Activated CD8-positive, alpha-beta memory T cell treated with anti-CD3 and anti-CD28 coated beads, Interleukin-2, amount 50 U/mL, for 24 hours (primary cell): Measurements from ENCODE around the gene CTNNA1.
"Not testable (repeated sequence)": the region's sequence is repeated elsewhere in the genome, so short reads cannot be mapped to it uniquely, and the experiment has no call there.

Source experiments
- DNase-seq: peaks from one replicate; pipeline ENCODE4 v3.0.0-alpha.2; 2020; ENCODE audit errors: extremely low read depth

The CTNNA1 gene

DNA sequence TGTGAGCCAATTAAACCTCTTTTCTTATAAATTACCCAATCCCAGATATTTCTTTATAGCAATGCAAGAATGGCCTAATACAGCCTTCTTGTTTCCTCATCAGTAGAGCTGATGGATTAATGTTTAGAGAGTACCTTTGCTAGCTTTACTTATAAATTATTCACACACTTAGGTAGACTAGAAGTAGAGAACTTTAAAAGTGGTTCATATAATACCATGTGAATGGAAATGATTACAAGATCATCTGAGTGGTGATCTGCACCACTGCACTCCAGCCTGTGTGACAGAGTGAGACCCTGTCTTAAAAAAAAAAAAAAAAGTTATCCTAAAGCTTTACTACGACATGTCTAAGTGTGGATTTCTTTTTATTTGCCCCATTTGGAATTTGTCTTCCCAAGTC, 145.1 kb downstream of the CTNNA1 start:
- no peak for DNase-seq

DNA sequence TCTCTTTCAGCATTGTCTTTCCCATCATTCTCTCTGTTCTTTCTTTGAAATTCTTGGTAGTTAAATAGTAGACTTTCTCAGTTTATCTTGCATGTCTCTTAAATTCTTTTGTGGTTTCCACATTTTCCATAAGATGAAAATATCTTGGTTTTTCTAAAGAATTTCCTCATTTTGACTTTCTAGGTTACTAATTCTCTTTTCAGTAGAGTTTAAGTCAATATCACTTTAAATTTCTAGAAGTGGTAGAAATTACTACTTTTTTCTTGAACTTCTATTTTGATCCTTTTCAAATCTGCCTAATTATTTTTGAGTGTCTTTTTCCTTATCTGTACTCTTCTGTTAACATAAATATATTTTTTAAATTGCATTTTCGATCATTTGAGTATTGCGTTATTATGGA, 145.5 kb downstream of the CTNNA1 start:
- DNase-seq: no peak

DNA sequence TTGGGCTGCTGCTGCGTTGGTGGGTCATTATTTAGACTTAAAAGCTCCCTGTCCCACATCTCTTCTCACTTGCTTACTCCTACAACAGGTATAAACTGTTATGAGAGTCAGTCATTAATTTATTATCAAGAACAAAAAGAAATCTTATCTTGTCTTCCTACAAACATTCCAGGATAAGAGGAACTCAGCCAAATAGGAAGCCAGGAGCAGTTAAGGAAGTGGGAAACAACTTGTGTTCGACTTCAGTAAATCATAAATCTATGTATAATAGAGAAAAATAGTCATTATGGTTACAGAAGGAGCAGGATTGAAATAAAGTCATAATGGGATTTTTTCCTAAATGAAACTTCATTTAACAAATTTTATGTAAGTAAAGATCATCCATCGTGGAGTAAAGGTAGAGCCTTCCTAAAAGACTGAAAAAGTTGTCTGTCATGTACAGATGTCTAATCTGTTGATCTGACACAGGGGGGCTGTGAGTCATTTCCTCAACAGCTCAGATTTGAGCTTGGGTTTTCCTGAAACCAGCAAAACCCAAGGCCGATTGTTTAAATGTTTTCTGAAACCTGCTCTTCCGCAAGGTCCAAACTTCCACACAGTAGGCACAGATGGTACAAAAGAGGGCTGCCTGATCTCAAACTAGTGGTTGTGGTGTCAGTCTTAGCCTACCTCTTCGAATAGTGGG, 147.2 kb downstream of the CTNNA1 start:
- DNase-seq: no peak

DNA sequence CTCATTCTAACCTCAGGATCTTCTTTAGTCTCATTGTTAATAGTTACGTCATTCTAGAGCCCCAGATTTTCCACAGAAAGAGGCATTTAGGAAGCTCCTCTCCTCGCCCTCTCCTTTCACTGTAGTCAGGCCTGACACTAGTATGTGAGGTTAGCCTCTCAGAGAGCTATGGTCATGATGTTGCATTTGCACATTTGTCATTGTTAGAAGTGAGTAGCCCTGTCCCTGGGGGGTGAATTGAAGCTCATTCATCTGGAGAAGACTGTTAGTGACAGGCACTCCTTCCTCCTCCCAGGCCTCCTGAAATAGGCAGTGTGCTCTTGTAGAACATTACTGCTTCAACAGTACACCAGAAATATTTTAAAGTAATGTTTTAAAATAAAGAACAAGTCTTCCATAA, 148.5 kb downstream of the CTNNA1 start:
- no peak for DNase-seq

DNA sequence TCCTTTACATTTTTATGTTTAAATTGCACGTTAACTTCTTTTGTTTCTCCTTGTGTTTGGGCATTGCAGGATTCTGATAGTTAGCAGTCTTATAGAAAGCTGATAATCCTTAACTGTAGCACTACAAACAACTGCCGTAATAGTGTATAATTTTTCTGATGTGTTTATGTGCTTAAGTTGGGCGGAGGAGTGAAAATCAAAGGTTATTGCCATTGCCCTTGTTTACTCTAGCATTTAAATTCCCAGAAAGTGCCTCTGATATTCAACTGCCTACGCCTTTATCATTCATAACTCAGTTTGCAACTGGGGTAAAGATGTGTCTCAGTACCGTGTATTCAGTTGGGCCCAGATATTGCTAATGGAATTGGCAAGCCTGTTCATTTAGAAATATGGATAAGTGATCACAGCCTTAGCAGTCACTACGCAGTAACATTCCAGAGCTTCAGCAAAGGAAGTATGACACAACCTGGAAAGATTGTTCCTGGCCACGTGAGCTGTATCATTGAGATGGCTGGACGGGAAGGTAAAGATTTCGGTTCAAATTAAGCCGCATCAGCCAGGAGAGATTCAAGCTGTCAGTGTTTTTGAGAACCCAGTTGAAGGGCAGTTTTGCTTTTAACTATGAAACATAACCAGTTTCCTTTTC, 150.0 kb downstream of the CTNNA1 start:
- DNase-seq: no peak

DNA sequence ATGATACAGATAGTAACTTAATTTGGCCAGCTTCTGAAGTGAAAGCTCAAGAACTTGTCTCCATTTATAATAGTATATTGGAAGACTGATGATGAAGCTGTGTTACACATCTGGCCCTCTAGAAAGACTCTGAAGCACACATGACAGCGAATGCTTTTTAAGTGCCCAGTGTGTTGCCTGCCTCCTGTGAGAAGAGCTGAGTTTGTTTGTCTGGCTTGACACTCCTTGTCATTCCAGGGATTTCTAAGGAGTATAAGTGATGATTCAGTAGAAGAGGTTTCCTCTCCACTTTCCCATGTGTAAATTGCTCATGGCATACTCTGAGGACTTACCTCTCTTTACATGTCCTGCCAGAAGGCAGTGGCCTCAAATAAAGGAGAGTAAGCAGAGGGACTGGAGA, 152.3 kb downstream of the CTNNA1 start:
- no peak for DNase-seq

DNA sequence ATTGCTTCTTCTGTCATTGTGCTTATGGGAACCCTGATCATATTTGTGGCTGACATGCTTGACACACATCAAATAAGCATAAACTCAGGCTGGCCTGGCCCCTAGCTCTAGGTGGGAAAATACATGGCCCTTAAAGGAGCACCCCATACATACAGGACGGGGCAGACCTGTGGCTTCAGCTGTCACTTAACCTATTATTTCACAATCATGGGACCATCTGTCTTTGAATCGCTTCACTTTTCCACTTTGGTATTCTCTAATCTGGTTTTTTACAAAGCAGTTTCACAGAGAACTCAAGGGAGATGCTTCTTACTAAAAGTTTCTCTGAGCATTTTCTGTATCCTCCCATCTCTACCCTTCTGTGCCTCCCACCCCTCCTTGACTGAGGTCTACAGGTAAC, 156.5 kb downstream of the CTNNA1 start:
- DNase-seq: no peak

DNA sequence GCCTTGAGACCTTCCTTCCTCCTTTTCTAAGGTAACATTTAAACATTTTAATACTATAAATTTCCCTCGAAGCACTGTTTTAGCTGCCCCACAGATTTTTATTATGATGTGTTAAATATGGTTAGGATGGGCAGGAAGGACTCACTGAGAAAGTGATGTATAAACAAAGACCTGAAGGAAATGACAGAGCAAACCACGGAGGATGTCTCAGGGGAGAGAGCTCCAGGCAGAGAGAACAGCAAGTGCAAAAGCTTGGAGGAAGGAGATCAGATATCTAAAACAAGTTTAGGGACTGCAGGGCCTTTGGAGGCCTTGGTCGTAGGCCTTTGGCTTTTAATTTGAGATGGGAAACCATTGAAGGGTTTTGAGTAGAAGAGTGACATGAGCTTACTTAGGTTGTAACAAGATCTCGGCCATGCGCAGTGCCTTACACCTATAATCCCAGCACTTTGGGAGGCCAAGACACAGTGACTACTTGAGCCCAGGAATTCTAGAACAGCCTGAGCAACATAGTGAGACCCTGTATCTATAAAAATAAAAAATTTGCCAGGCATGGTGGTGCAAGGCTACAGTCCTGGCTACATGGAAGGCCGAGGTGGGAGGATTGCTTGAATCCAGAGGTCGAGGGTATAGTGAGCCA, 157.4 kb downstream of the CTNNA1 start:
- no peak for DNase-seq

DNA sequence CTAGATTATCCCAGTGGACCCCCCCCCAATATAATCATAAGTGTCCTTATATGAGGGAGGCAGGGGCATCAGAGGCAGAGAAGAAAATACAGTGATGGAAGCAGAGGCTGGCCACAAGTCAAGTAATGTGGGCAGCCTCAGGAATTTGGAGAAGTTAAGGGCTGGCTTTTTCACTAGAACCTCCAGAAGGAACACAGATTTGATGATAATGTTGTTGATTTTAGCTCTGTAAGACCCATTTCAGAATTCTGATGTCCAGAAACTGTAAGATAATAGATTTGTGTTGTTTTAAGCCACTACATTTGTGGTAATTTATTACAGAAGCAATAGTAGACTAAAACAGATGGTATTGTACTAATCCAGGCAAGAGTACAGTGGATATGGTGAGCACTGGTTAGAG, 158.2 kb downstream of the CTNNA1 start:
- DNase-seq: no peak

DNA sequence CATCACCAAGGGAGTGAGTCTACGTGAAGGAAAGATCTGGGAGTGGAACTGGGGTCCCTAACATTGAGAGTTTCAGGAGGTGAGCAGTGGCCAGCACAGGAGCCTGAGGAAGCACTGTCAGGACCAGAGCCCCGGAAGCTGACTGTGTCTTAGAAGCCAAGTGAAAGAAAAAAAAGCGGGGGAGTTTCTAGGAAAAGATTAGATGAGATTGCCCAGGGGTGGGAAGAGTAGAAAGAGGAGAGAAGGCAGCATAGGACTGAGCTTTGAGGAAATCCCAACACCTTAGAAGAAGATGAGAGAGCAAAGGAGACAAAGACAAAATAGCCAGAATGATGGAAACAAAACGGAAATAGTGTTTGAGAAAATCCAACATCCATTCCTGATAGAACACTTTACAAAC, 158.9 kb downstream of the CTNNA1 start:
- DNase-seq: no peak

DNA sequence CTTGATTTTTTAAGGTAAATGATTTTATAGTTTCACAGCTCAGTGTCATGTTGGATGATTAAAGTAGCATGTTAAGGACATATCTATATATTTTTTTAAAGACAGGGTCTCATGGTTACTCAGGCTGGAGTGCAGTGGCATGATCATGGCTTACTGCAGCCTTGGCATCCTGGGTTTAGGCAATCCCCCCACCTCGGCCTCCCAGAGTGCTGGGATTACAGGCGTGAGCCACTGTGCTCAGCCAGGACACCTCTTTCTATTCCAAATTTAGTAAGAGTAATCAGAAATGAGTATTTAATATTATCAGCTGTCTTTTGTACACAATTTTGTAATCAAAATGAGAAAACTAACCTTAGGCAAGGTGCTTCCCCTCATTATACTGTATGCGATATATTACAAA, 160.5 kb downstream of the CTNNA1 start:
- no peak for DNase-seq

DNA sequence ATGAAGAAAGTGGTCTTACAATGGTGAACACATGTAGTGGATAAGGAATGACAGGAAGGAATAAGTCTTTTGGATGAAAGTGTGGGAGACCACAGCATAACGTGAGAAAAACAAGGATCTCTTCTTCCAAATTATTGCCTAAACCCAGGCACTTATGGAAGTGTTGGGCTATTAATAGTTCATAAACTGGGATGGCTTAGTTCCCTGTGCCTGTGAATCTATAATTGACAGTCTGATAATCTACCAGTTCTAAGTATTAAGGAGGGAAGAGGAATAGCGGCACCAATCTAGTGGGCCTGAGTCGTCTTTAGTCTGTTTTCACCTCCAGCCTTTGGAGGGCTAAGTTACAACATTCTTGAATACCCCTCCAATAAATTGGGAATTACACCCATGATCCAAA, 161.1 kb downstream of the CTNNA1 start:
- DNase-seq: no peak

DNA sequence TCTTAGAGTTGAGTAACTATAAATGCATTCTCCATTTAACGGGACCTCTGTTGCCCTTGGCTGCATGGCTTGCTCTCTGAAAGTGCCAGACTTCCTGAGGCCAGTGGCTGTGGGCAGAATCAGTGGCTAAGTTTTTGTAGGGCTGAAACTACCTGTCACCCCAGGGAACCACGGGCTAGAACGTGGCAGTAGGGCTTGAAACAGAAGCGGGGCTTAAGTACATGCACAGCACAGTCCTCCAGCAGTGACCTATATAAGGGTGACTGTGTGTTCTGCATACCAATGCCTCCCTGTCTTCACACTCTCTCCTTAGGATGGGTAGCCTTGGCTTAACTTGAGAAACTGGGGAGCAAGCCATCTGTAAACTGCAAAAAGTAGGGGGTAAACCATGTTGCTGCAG, 165.5 kb downstream of the CTNNA1 start:
- DNase-seq: no peak

DNA sequence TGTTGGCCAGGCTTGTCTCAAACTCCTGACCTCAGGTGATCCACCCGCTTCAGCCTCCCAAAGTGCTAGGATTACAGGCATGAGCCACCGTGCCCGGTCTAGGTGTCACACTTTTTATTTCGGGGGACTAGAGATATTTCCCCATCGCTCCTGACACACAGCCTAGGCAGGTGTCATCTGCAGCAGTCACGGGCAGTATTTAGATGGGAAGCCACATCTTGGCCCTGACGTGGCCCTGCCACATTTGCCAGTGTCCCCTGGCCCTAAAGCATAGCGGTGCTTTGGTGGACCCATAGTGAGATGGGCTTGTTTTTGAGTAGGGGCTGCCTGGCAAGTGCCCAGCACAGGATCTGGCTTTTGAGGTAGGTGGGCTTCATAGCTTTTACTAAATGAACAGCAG, 167.0 kb downstream of the CTNNA1 start:
- no peak for DNase-seq

DNA sequence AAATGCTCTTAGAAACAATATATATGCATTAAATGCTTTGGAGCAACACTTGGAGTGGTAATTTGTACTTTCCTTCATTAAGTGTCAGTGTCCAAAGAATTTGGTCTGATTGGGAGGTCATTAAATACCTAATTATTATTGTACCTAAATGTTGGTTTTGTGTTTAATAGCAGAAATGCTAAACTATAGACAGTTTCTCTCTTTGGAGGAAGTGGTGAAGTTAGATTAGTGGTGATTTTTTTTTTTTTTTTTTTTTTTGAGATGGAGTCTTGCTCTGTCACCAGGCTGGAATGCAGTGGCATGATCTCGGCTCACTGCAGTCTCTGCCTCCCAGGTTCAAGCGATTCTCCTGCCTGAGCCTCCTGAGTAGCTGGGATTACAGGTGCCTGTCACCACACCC, 168.1 kb downstream of the CTNNA1 start:
- DNase-seq: not testable (repeated sequence)

DNA sequence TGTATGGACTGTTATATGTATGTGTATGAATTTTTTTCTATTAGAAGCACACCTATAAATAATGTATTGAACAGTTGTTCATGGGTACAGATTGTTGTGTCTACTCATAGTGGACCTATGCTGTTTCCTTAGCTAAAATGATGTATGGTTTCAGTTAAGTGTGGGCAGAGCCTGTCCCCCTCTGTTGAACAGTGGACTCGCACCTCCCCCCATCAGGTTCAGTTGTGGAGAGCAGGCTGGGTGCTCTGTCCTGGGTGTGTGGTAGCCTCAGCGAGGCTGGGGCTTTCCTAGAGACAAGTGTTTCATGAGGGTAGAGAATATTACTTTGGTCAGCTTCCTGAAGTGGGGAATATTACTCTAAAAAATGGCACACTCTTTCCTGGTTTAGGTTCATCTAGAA, 169.3 kb downstream of the CTNNA1 start:
- DNase-seq: no peak

DNA sequence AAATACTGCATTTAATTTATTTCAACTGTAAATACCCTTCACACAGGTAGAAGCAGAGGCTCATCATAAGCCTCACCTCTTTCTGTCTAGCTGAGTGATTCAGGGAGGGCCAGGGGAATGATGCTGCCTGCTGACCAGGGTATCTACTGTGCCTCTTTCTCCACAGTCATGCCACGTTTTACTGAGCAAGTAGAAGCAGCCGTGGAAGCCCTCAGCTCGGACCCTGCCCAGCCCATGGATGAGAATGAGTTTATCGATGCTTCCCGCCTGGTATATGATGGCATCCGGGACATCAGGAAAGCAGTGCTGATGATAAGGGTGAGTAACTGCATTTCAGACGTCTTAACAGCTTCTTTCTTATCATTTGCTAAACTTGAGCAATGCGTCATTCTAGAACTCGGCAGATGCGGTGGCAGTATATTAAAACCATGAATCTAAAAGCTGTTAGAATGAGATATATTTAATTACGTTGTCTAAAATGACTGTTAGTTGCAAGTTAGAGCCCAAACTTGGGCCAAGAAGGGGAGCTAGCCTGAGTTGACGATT, 171.9 kb downstream of the CTNNA1 start:
- no peak for DNase-seq

DNA sequence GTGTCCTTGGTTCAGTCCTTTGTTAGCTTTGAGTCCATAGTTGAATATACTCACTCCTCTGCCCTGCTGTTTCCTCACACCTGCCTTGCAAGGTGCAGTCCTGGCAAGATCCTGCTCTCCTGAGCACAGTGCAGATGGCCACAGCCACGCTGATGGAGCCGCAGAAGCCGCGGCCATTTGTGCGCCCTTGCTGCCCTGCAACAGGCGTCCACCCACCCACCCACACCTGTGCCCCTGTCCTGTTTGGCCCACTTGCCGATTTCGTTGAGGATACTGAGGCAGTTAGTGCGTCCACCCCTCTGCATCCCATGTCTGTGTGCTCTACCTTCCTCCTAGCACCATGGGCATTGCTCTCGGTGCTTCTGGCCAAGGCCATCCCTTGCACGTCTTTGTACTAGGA, 173.0 kb downstream of the CTNNA1 start:
- DNase-seq: no peak

DNA sequence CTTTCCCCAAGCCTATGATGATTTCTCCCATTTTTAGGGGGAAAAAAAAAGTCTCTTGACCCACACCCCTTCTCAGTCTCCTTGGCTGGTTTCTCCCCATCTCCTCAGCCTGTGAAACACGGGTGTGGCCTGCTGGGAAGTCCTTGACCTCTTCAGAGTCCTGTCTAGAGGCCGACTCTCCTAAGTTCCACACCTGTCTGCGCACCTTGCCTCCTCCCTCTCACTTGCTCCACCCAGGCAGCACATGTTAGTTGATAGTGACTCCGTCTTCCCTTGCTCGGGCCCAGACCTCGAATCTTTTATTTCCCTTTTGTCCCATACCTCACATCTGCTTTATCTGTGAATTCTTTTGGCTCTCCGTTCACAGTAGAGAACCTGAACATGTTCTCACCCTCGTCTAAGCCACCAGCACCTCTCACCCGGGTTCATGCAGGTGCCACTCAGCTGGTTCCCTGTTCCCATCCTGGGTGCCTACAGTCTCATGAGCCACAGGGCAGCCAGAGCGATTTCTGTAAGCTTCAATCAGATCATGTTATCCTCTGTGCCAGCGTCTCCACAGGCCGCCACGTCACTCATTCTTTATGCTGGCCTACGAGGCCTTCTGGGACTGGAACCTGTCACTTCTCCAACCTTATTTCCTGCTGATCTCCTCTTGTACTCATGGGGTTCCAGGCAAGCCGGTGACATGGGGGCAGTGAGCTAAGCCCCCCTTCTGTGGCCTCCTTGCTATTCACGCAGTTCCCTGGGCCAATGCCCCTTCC, 173.6 kb downstream of the CTNNA1 start:
- no peak for DNase-seq

DNA sequence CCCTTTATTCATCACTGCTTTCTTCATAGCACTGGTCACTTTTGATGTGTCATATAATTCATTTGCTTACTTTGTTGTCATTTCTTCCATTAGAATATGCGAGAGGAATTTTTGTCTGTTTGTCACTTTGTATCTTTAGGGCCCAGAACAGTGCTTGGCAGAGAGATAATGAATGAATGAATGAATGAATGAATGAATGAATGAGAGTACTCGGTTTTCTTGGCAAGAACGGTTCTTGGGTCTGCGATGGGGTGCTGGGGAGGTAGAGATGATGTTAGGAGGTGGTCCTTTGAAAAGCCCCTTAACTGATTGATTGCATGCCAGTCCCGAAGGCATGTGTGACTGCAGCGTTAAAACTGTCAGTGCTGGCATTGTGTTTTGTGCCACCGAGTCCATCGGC, 174.3 kb downstream of the CTNNA1 start:
- no peak for DNase-seq

DNA sequence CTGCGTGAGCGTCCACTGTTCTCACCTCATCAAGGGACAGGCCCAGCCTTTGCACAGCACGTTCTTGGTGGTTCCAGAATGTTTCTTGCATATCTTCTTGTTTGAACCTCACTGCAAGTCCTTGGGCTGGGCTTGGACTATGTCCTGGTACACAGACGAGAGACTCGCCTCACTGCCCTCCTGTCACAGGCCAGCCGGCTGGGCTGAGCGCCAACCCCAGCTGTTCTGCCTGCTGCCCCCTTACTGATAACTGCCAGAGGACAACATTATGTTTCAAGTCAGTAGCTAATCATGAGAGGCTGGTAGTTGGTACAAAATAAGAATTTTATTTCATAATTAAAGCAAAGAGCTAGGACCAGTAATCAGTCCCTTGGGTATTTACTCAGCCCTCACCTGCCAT, 174.8 kb downstream of the CTNNA1 start:
- DNase-seq: no peak

DNA sequence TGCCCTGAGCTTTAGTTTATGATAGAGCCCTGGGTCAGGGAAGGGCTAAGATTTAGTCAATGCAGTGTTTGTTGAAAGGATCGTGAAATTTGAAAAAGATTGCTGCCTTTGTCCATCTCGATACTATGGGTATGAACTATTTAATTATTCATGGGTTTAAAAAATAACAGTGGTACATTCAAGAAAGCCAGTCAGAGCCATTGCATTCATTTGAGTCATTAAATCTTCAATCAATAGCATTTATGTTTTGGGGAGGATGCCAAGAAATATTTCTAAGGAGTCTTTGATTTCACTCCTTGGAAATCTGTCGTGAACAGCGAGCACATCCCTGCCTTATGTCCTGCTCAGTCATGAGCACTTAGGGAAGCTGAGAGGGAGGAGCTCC, 176.3 kb downstream of the CTNNA1 start:
- DNase-seq: no peak
